Omental fat pad (tissue), 4 donors: ENCODE data around the gene RHO. TPM values are rescaled to one million over a fixed set of nuclear protein-coding genes. Genes with fewer than 3 reads are reported as not detected.

Experiments
- ATAC-seq: fragments of 150-250 bp; one replicate; pipeline ENCODE4 v1.9.1; 2016; ENCODE audit warnings: mild to moderate bottlenecking, moderate library complexity; ENCODE audit not compliant: low FRiP score
- DNase-seq: peaks from one replicate; pipeline ENCODE4 v3.0.0-alpha.2; 2019; ENCODE audit warnings: low spot score
- CTCF ChIP-seq, 3 donors: fragments of 450-650 bp; IDR thresholded peaks; one replicate each; pipeline ENCODE4 v1.5.1; 2016 to 2017; ENCODE audit warnings: antibody characterized with exemption in 3 of 3, mild to moderate bottlenecking in 3 of 3, moderate library complexity in 2 of 3
- total RNA-seq, 4 donors: library from RNA; depleted of rRNA; stranded (reverse); fragments of >200 nt; gene quantifications; one replicate each; pipeline ENCODE4 v1.1.0, GENCODE V29; 2016

Gene RHO
- total RNA-seq, 4 donors from 2014 or later = 0.28 TPM; not detected in 3

DNA sequence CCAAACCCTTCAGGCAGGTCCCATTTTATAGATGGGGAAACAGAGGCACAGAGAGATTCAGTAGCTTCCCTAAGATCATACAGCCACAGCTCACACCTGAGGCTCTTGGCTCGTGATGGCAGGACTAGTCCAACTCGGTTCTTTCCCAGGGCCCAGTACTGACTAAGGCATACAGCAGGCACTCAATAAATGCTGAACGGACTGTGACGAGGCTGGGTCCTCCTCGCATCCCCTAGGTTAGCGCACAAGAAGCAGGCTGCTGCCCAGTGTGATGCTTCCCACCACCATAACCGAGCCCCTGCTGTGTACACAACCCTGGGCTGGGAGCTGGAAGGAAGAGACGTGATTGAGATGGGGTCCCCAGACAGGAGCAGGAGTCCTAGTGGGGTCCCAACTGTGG is 53.2 kb downstream of the RHO start:
- DNase-seq = no peak
- TF ChIP-seq CTCF (IDR thresholded peaks at IDR 0.05) = no peak
- no peak for ATAC-seq

GRCh38 chr3:129582799-129583198 is 54.4 kb downstream of the RHO start:
- ATAC-seq (no peak), DNase-seq (no peak)
- TF ChIP-seq CTCF (IDR thresholded peaks at IDR 0.05) = no peak

GRCh38 chr3:129583289-129583688 is 54.9 kb downstream of the RHO start:
- DNase-seq = no peak
- no peak for TF ChIP-seq CTCF (IDR thresholded peaks at IDR 0.05)
- ATAC-seq = no peak

- TF ChIP-seq CTCF (IDR thresholded peaks at IDR 0.05) = no peak
- DNase-seq (no peak), ATAC-seq (no peak)
Observed at GRCh38 chr3:129584631-129585030, 56.2 kb downstream of the RHO start.

Other genes with a start within 250 kb of the RHO start
- 10 to 100 TPM; 25.9 to 30.3 (median 27.1) TPM for gene HMCES, start 249.8 kb upstream of the RHO start, total RNA-seq
- gene EFCAB12, start 100.0 kb upstream of the RHO start, total RNA-seq = 1 to 10 TPM in 2 of 4 donors, under 1 TPM in 2; 0.24 to 2.8 (median 1.0) TPM
- gene MBD4, start 88.7 kb upstream of the RHO start, total RNA-seq = 10 to 100 TPM; 15.6 to 29.3 (median 27.8) TPM
- 10 to 100 TPM; 19.6 to 62.9 (median 28.2) TPM for gene IFT122, start 88.4 kb upstream of the RHO start, total RNA-seq
- not detected for gene H1-8, start 14.5 kb downstream of the RHO start, total RNA-seq
- 100 to 1,000 TPM in 3 of 4 donors, 10 to 100 TPM in 1; 82.7 to 364 (median 170) TPM for gene PLXND1, start 78.0 kb downstream of the RHO start, total RNA-seq